Measurements from ENCODE around the gene SARS1.

GRCh38 chr1:109246141-109246551 is 32.4 kb downstream of the SARS1 start:
- TF ChIP-seq CTCF (IDR thresholded peaks at IDR 0.05) (no peak), EZH2 (IDR thresholded peaks at IDR 0.05; ENCODE audit: borderline replicate concordance, insufficient read depth, low read depth, low read length, poor library complexity, severe bottlenecking) (no peak)

Measured in B cell (primary cell).